NCI-H1092 treated with DMSO at 0.1 percent for 48 hours (cell line): ENCODE results near the gene CXCL3.

Experiments
- DNase-seq: peaks from one replicate; lab custom pipeline; 2025; lab: John Stamatoyannopoulos, UW

CXCL3 gene

DNA sequence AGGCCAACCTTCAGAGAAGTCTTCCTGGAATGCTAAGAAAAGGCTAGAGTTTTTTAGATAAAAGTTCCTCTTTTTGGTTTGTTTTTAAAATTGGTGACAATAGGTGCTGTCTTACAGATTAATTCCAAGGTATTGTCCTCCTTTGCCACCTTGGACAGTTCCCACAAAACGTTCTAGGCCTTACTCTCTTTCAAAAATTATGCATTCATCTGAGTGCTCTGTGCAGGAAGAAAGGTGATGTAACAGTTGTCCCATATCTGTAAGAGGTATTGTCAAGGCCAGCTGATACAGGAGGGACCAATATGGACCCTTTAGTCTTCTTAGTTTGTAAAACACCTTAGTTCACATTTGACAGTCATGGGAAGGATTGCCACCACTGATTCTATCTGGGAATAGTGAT is 24.2 kb downstream of the CXCL3 start:
- no peak for DNase-seq

DNA sequence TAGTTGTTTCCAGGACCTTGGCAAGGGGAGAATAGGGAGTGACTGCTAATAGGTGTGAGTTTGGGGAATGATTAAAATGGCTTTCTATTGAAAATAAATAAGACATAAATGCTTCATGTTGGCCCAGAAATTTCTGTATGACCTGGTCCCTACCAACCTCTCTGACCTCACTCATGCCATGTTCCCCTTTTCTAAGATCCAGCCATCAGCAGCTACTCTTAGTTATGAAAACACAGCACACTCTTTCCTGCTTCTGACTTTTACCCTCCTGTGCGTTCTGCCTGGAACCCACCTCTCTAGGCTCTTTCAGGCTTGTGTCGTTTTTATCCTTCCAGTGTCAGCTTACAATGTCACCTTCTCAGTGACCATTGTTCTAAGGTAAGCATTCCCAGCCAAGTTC is 25.2 kb downstream of the CXCL3 start:
- no peak for DNase-seq

DNA sequence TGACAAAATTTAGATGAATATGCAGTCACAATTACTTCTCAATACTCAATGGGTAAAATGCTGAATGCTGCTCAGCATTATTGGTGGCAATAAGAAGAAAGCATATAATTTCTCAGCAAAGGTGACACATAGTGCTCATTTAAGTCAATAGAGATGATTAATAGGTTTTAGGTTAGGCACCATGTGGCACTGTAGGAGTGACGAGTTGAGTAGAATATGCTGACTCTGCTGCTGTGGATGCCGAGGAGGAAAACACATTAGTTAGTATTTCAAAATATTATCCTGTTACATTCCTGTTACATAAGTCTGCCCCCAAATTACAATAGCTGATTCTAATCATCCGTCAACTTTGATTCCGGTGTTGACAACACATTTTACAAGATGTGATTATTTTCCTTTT is 26.4 kb downstream of the CXCL3 start:
- DNase-seq: no peak

DNA sequence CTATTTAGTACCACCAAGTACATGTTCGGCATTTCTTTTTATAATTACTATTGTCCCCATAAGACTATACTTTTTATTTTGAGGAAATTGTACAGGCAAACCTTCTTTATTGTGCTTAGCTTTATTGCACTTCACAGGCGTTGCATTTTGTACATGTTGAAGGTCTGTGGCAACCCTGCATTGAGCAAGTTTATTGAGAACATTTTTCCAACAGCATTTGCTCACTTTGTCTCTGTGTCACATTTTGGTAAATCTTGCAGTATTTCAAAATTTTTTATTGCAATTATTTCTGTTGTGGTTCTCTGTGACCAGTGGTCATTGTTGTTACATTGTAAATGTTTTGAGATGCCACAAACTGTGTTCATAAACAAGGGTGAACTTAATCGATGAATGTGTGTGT is 29.2 kb downstream of the CXCL3 start:
- DNase-seq: no peak

GRCh38 chr4:74006009-74006476 is 32.4 kb downstream of the CXCL3 start:
- DNase-seq: no peak

DNA sequence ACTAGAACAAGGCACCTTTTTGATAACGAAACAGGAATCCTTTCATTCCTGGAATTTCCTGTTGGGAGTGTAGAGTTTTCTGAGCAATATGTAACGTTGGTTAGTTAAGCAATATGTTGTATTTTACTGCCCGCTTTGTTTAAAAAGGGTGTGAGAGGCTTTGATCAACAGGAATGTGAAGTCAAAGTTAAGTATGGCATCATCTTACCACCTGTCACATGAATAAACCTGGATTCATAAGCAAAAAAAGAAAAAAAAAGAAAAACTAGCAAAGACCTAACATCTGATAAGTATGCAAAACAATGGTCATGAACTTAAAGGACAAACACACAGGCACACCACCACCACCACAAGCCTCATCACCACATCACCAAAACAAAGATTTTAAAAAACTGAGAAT is 33.0 kb downstream of the CXCL3 start:
- DNase-seq: no peak

DNA sequence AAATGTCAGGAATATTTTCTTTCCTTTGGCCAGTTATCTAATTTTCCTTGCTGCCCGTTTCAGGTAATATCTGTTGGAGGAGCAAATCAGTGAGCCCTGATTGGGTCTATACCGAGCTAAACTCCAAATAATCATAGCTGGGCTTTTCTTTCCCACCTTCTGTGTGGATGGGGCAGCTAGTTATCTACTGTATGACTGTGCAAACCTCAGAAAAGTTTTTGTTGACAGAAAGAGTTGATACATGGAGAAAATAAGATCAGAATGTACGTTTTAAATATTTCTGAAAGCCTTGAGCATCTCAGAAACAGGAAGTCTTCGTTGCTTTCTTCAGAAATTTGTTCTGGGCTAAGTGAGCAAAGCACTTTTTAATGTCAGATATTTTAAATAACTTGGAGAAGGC is 33.8 kb downstream of the CXCL3 start:
- no peak for DNase-seq

- no peak for DNase-seq
Measured at GRCh38 chr4:74000301-74000700, 38.2 kb downstream of the CXCL3 start.

- DNase-seq: no peak
Measured at GRCh38 chr4:73998040-73999011, 40.2 kb downstream of the CXCL3 start, which contains the start of gene CXCL5. Gene CXCL5, minus strand, starts transcription at chr4:73998677. Its CDS starts 96 bp downstream, at chr4:73998581.

DNA sequence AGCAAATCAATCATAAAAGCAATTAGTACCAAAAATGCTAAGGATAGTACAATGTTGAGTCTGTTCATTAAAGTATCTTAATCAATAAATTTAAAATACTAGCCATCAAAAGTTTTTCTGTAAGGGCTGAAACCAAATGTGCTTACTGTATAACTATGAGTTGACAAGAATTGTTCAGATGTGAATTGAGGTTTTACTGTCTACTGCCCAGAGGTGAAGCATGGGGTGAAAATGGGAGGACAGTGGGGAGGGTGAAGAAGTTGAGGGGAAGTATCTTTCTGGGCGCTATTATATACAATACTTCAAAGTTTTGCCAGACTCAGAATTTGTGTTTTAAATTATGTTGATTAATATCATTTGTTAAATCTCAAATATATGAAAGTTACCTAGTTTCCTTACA is 46.4 kb downstream of the CXCL3 start:
- no peak for DNase-seq

DNA sequence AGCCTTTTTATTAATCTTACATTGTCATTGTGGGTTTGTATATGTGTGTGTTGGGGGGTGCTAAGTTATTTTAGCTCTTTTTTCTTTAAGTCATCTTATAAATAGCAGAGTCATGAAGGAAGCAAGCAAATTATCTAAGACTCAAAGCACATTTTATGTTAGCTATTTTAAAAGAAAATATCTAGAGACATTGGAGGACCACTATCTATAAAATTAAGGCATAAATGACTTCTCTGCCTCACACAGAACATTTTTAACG is 46.8 kb downstream of the CXCL3 start:
- DNase-seq: no peak

DNA sequence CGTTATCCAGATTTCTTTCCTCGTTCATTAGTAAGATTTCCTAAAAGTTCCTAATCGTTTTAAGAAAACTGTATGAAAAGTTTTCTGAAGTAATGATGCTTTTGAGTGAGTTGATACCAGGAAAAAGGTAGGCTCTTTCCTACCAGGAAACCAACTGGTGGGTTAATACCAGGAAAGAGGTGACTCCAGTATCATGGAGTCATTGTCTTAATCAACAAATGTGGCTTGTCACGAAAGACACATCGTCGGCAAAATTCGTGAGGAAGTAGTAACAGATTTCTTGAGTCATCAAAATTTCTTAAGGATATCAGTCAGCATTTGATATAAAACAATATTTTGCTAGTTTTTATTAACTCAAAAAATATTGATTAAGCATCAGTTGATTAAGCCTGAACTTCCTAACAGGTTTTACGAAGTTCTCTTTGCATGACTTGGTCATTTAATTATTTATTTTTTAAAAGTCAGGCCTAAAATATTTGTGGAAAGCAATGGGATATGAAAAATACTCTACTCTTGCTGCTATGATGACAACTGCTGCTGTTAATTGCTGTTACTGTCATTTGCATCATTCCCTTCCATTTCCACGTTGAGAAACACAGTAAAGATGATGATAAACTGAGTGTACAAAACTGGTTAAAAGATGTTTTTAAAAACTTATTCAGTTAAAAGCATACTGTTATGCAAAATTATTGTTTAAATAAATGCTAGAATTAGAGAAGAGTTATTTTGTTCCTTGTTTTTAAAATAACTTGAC is 47.3 kb downstream of the CXCL3 start:
- DNase-seq: no peak

DNA sequence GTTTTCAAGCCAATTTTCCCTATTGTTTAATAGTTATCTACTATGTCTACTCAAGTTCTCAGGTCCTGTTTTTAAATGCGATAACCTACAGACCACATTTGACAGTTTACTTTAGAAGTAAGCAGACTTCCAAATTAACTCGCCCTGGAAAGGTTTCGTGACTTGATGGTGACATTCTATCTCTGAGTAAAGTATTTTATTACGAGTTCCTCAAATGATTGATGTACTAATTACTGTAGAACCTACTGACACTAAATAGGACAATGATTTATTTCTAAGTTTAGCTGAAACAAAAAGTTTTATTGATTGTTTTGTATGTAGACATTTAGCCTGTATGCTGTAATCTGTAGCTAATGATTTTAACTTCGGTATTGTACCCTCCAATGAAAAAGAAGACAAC is 48.6 kb downstream of the CXCL3 start:
- no peak for DNase-seq

DNA sequence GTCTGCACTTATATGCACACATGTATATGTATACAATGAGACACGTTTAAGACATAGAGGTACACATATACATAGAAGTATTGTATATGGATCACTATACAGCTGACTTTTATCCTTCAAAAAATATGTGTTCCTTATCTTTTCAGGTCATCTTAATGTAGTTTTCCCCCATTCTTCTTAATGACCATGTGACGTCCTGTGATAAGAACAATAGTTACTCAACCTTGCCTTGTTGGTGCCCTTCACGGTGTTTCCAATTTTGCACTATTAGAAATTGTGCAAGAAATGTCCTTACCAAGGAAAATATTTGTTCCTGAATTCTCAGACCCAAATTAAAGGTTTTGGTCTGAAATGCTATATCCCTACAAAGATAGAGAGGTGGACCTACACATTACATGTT is 49.5 kb downstream of the CXCL3 start:
- no peak for DNase-seq

DNA sequence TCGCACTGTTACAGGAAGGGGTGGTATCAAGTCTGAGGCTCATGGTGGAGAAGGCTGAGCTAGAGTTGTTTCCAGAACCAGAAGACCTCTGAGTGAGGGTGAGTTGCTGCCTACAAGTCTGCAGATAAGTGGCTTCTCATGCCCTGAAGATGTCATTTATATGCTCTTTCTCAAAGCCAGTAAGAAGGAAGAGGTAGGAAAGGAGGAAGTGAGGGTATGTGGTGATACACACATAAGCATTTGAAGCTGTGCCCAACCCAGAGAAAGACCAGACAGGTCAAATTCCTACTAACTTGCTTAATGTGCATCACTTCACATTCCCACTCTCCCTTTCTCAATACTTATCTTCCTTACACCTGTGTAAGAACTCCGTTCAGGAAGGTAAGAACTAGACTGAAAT is 50.4 kb downstream of the CXCL3 start, which contains the start of gene PPBP:
PPBP (minus strand) TSS at position 130 of the 400 bp plus-strand sequence; CDS start at position 43, 87 bp downstream.
- DNase-seq: no peak
